ENCODE data around the gene ANKRD29. TPM values are rescaled to one million over a fixed set of nuclear protein-coding genes. Genes with fewer than 3 reads are reported as not detected.

The ANKRD29 gene
- total RNA-seq, 2 experiments from 2014 or later: not detected

GRCh38 chr18:23701017-23701416 lies 38.3 kb upstream of the ANKRD29 start:
- no peak for DNase-seq
- ChIA-PET POLR2A (no interaction called here), CTCF (interaction anchor here (4.2 kb wide), 1 partner anchor 79 kb away, joined by 32 read pairs; no protein-coding TSS in a partner anchor)
- H3K27ac Mint-ChIP-seq: no peak overlapping the region
- peaks cover 2% of the 10 kb centered on the region for H3K4me1 Mint-ChIP-seq
- no peak overlapping the region for H3K4me3 Mint-ChIP-seq
- no peaks in the 10 kb centered on the region for H3K9me3 Mint-ChIP-seq
- peaks cover 43% of the 10 kb centered on the region for H3K27me3 Mint-ChIP-seq
- no peaks in the 10 kb centered on the region for H3K36me3 Mint-ChIP-seq (ENCODE audit: low read depth)

- H3K4me1 Mint-ChIP-seq: peaks cover 4% of the 10 kb centered on the region
- H3K4me3 Mint-ChIP-seq: no peak overlapping the region
- H3K36me3 Mint-ChIP-seq (ENCODE audit: low read depth): no peaks in the 10 kb centered on the region
- POLR2A ChIA-PET: no interaction called here
- H3K27ac Mint-ChIP-seq: no peak overlapping the region
- DNase-seq: no peak
- no peaks in the 10 kb centered on the region for H3K9me3 Mint-ChIP-seq
- CTCF ChIA-PET: interaction anchor here (0.9 to 1.3 kb wide), 2 partner anchors 161 to 224 kb away, joined by 3 to 5 read pairs; no protein-coding TSS in a partner anchor
- peaks cover 30% of the 10 kb centered on the region for H3K27me3 Mint-ChIP-seq
These were observed 32.1 kb upstream of the ANKRD29 start for GRCh38 chr18:23694637-23695430.

- H3K36me3 Mint-ChIP-seq (ENCODE audit: low read depth): no peaks in the 10 kb centered on the region
- ChIA-PET POLR2A (no interaction called here), CTCF (interaction anchor here (1.1 kb wide), 1 partner anchor 10 kb away, joined by 3 read pairs; no protein-coding TSS in a partner anchor)
- H3K9me3 Mint-ChIP-seq: no peaks in the 10 kb centered on the region
- no peak for DNase-seq
- peaks cover 35% of the 10 kb centered on the region for H3K27me3 Mint-ChIP-seq
- peaks cover 8% of the 10 kb centered on the region for H3K4me1 Mint-ChIP-seq
- no peak overlapping the region for H3K27ac Mint-ChIP-seq
- no peak overlapping the region for H3K4me3 Mint-ChIP-seq
These were observed 31.1 kb upstream of the ANKRD29 start for GRCh38 chr18:23693846-23694245.

- CTCF ChIA-PET: no interaction called here
- Mint-ChIP-seq H3K9me3 (no peaks in the 10 kb centered on the region), H3K4me3 (peak overlapping the region; percentile 3), H3K4me1 (peaks cover 9% of the 10 kb centered on the region), H3K36me3 (ENCODE audit: low read depth) (no peaks in the 10 kb centered on the region), H3K27ac (no peak overlapping the region), H3K27me3 (peaks cover 55% of the 10 kb centered on the region)
- DNase-seq: no peak
- POLR2A ChIA-PET: no interaction called here
These were observed 27.9 kb upstream of the ANKRD29 start for GRCh38 chr18:23690505-23691068.

- no peaks in the 10 kb centered on the region for H3K9me3 Mint-ChIP-seq
- ChIA-PET POLR2A (interaction anchor here (1.4 kb wide), 1 partner anchor 18 kb away, joined by 3 read pairs; no protein-coding TSS in a partner anchor), CTCF (no interaction called here)
- H3K27ac Mint-ChIP-seq: no peak overlapping the region
- peaks cover 9% of the 10 kb centered on the region for H3K4me1 Mint-ChIP-seq
- no peak for DNase-seq
- peaks cover 55% of the 10 kb centered on the region for H3K27me3 Mint-ChIP-seq
- peak overlapping the region; percentile 3 for H3K4me3 Mint-ChIP-seq
- no peaks in the 10 kb centered on the region for H3K36me3 Mint-ChIP-seq (ENCODE audit: low read depth)
These were observed 27.1 kb upstream of the ANKRD29 start for GRCh38 chr18:23689616-23690504.

- H3K36me3 Mint-ChIP-seq (ENCODE audit: low read depth): no peaks in the 10 kb centered on the region
- ChIA-PET CTCF (no interaction called here), POLR2A (interaction anchor here (1.4 kb wide), 1 partner anchor 19 kb away, joined by 3 read pairs; no protein-coding TSS in a partner anchor)
- H3K4me3 Mint-ChIP-seq: peak within 1 kb of the TSS; percentile 37
- H3K27me3 Mint-ChIP-seq: peaks cover 57% of the 10 kb centered on the region
- H3K4me1 Mint-ChIP-seq: peaks cover 9% of the 10 kb centered on the region
- no peaks in the 10 kb centered on the region for H3K9me3 Mint-ChIP-seq
- no peak within 1 kb of the TSS for H3K27ac Mint-ChIP-seq
- peak; percentile 30 for DNase-seq
These were observed 26.4 kb upstream of the ANKRD29 start, which contains the start of gene LAMA3 for GRCh38 chr18:23689031-23689615. Gene LAMA3 (plus strand): TSS chr18:23689453. CDS start chr18:23689684, 231 bp downstream.

GRCh38 chr18:23688528-23688927 lies 25.8 kb upstream of the ANKRD29 start:
- no peaks in the 10 kb centered on the region for H3K9me3 Mint-ChIP-seq
- peaks cover 59% of the 10 kb centered on the region for H3K27me3 Mint-ChIP-seq
- H3K27ac Mint-ChIP-seq: no peak overlapping the region
- no peaks in the 10 kb centered on the region for H3K36me3 Mint-ChIP-seq (ENCODE audit: low read depth)
- no peak overlapping the region for H3K4me3 Mint-ChIP-seq
- H3K4me1 Mint-ChIP-seq: peaks cover 9% of the 10 kb centered on the region
- no peak for DNase-seq
- ChIA-PET CTCF (interaction anchor here (0.9 kb wide), 1 partner anchor 172 kb away, joined by 3 read pairs; no protein-coding TSS in a partner anchor), POLR2A (no interaction called here)

GRCh38 chr18:23684515-23685197 lies 21.9 kb upstream of the ANKRD29 start:
- Mint-ChIP-seq H3K27me3 (peaks cover 58% of the 10 kb centered on the region), H3K27ac (no peak overlapping the region), H3K9me3 (no peaks in the 10 kb centered on the region), H3K36me3 (ENCODE audit: low read depth) (no peaks in the 10 kb centered on the region), H3K4me1 (peaks cover 7% of the 10 kb centered on the region), H3K4me3 (no peak overlapping the region)
- ChIA-PET CTCF (interaction anchor here (0.7 kb wide), 1 partner anchor 62 kb away, joined by 3 read pairs; no protein-coding TSS in a partner anchor), POLR2A (no interaction called here)
- DNase-seq: no peak

GRCh38 chr18:23683671-23684070 lies 21.0 kb upstream of the ANKRD29 start:
- DNase-seq: no peak
- no peak overlapping the region for H3K4me3 Mint-ChIP-seq
- ChIA-PET POLR2A (no interaction called here), CTCF (no interaction called here)
- H3K27ac Mint-ChIP-seq: no peak overlapping the region
- H3K4me1 Mint-ChIP-seq: peaks cover 1% of the 10 kb centered on the region
- no peaks in the 10 kb centered on the region for H3K9me3 Mint-ChIP-seq
- no peaks in the 10 kb centered on the region for H3K36me3 Mint-ChIP-seq (ENCODE audit: low read depth)
- H3K27me3 Mint-ChIP-seq: peaks cover 59% of the 10 kb centered on the region

- ChIA-PET CTCF (no interaction called here), POLR2A (no interaction called here)
- Mint-ChIP-seq H3K27me3 (peaks cover 57% of the 10 kb centered on the region), H3K4me3 (no peak overlapping the region), H3K27ac (no peak overlapping the region), H3K36me3 (ENCODE audit: low read depth) (no peaks in the 10 kb centered on the region), H3K9me3 (no peaks in the 10 kb centered on the region), H3K4me1 (no peaks in the 10 kb centered on the region)
- no peak for DNase-seq
These were observed 20.4 kb upstream of the ANKRD29 start for GRCh38 chr18:23683155-23683554.

- H3K27ac Mint-ChIP-seq: no peak overlapping the region
- DNase-seq: no peak
- no peak overlapping the region for H3K4me3 Mint-ChIP-seq
- H3K9me3 Mint-ChIP-seq: no peaks in the 10 kb centered on the region
- no peaks in the 10 kb centered on the region for H3K36me3 Mint-ChIP-seq (ENCODE audit: low read depth)
- peaks cover 51% of the 10 kb centered on the region for H3K27me3 Mint-ChIP-seq
- ChIA-PET CTCF (no interaction called here), POLR2A (no interaction called here)
- H3K4me1 Mint-ChIP-seq: no peaks in the 10 kb centered on the region
These were observed 19.8 kb upstream of the ANKRD29 start for GRCh38 chr18:23682472-23682871.

GRCh38 chr18:23682045-23682444 lies 19.3 kb upstream of the ANKRD29 start:
- Mint-ChIP-seq H3K27me3 (peaks cover 48% of the 10 kb centered on the region), H3K27ac (no peak overlapping the region), H3K36me3 (ENCODE audit: low read depth) (no peaks in the 10 kb centered on the region), H3K9me3 (no peaks in the 10 kb centered on the region), H3K4me1 (no peaks in the 10 kb centered on the region), H3K4me3 (no peak overlapping the region)
- DNase-seq: no peak
- POLR2A ChIA-PET: no interaction called here
- CTCF ChIA-PET: no interaction called here
